ENCODE measurements around the gene LBR.

DNA sequence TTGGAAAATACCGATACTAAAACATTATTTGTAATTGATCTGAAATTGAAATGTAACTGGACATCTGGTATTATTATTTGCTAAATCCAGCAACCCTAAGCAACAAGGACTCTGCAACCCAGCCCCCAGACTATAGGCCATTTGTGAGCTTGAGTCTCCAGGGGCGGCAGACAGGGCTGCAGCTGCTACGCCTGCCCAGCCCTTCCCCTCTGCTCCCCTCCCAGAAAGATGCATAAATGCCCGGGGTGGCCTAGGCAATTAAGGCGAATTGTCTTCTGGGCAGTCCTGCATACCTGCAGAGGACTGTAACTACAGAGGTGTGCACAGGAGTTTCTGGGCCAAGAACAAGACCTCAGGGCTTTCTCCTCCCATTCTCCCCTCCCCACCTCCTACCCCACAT, 41.2 kb upstream of the LBR start:
- TF ChIP-seq, protein P1, sequence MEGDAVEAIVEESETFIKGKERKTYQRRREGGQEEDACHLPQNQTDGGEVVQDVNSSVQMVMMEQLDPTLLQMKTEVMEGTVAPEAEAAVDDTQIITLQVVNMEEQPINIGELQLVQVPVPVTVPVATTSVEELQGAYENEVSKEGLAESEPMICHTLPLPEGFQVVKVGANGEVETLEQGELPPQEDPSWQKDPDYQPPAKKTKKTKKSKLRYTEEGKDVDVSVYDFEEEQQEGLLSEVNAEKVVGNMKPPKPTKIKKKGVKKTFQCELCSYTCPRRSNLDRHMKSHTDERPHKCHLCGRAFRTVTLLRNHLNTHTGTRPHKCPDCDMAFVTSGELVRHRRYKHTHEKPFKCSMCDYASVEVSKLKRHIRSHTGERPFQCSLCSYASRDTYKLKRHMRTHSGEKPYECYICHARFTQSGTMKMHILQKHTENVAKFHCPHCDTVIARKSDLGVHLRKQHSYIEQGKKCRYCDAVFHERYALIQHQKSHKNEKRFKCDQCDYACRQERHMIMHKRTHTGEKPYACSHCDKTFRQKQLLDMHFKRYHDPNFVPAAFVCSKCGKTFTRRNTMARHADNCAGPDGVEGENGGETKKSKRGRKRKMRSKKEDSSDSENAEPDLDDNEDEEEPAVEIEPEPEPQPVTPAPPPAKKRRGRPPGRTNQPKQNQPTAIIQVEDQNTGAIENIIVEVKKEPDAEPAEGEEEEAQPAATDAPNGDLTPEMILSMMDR (conservative IDR thresholded peaks at IDR 0.05; ENCODE audit: low read length), result no peak
- no peak for TF ChIP-seq EZH2phosphoT487 (IDR thresholded peaks at IDR 0.05; ENCODE audit: borderline replicate concordance)
